Loucy (cell line): ENCODE results near the gene PIEZO1.

Source experiments
- H2AFZ ChIP-seq: fragments of 200-600 bp; sonication (generic); 2 replicates; pipeline ENCODE4 v1.6.0; 2016; ENCODE audit warnings: antibody characterized with exemption, mild to moderate bottlenecking, low read length, moderate library complexity
- H3F3A ChIP-seq: fragments of 200-600 bp; 2 replicates; pipeline ENCODE4 v1.6.0; 2016; ENCODE audit warnings: antibody characterized with exemption, low read depth, mild to moderate bottlenecking
- H3K27me3 ChIP-seq: fragments of 200-600 bp; sonication (generic); 2 replicates; pipeline ENCODE4 v1.6.1; 2014; ENCODE audit warnings: low read length, mild to moderate bottlenecking; ENCODE audit not compliant: insufficient read depth, poor library complexity, severe bottlenecking
- H3K36me3 ChIP-seq: fragments of 200-600 bp; sonication (generic); 2 replicates; pipeline ENCODE4 v1.6.1; 2016; ENCODE audit warnings: low read length; ENCODE audit not compliant: insufficient read depth
- H3K4me1 ChIP-seq: fragments of 200-600 bp; sonication (generic); 2 replicates; pipeline ENCODE4 v1.5.1; 2014; ENCODE audit warnings: low read length, mild to moderate bottlenecking; ENCODE audit not compliant: insufficient read depth, poor library complexity, severe bottlenecking
- H3K4me2 ChIP-seq: fragments of 200-600 bp; sonication (generic); 2 replicates; pipeline ENCODE4 v1.6.0; 2014; ENCODE audit warnings: antibody characterized with exemption, low read length, low read depth, mild to moderate bottlenecking; ENCODE audit not compliant: poor library complexity, severe bottlenecking
- H3K4me3 ChIP-seq: fragments of 200-600 bp; sonication (generic); 2 replicates; pipeline ENCODE4 v1.5.1; 2014; ENCODE audit warnings: low read length, mild to moderate bottlenecking, mixed read lengths; ENCODE audit not compliant: poor library complexity, severe bottlenecking
- H3K79me2 ChIP-seq: fragments of 200-600 bp; sonication (generic); 2 replicates; pipeline ENCODE4 v1.6.1; 2014; ENCODE audit warnings: low read length; ENCODE audit not compliant: insufficient read depth
- H3K9ac ChIP-seq: fragments of 200-600 bp; sonication (generic); 2 replicates; pipeline ENCODE4 v1.6.0; 2014; ENCODE audit warnings: mild to moderate bottlenecking, low read depth, low read length, moderate library complexity; ENCODE audit not compliant: poor library complexity, severe bottlenecking
- H3K9me2 ChIP-seq: fragments of 200-600 bp; sonication (generic); replicated peaks from 2 replicates; pipeline ENCODE4 v1.6.1; 2016; ENCODE audit warnings: low read depth, low read length, mixed read lengths
- H3K9me3 ChIP-seq: fragments of 200-600 bp; sonication (generic); 2 replicates; pipeline ENCODE4 v1.6.1; 2014; ENCODE audit warnings: mild to moderate bottlenecking, antibody characterized with exemption, low read length, low read depth; ENCODE audit not compliant: insufficient read depth
- H4K20me1 ChIP-seq: fragments of 200-600 bp; sonication (generic); 2 replicates; pipeline ENCODE4 v1.6.0; 2014; ENCODE audit warnings: antibody characterized with exemption, low read length, mild to moderate bottlenecking; ENCODE audit not compliant: insufficient read depth, poor library complexity, severe bottlenecking
- EZH2phosphoT487 ChIP-seq: fragments of 200-600 bp; IDR thresholded peaks from 2 replicates; pipeline ENCODE4 v1.6.1; 2018; ENCODE audit warnings: antibody characterized with exemption, mild to moderate bottlenecking, moderate library complexity, borderline replicate concordance
- TF ChIP-seq, protein P1 (sequence below): fragments of 200-600 bp; sonication (generic); conservative IDR thresholded peaks from 2 replicates; pipeline ENCODE4 v1.5.1; 2014; ENCODE audit warnings: mild to moderate bottlenecking, antibody characterized with exemption, low read length

PIEZO1 gene

DNA sequence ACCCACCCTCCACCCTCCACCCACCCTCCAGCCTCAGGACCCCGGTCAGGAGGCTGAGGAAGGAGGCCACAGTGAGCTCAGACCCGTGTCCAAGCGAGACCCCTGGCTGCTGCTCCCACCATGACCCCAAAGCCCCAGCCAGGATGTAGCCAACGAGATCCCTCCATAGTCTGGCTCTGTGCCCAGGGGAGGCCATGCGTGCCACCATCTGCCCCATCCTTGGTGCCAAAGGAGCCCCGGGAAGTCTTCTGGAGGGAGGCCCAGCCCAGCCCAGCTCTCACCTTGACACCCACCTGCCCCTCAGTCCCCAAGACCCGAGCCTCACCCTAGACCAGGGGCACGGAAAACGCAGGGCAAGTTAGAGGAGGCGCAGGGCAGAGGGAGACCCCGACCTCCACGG is 34.2 kb downstream of the PIEZO1 start:
- Histone ChIP-seq H3K36me3 (no peaks in the 10 kb centered on the region; the same call in 1 of the 2 replicates), H3K9me2 (no peaks in the 10 kb centered on the region), H3K27me3 (no peaks in the 10 kb centered on the region), H3F3A (no peaks in the 10 kb centered on the region), H3K79me2 (peaks cover 27% of the 10 kb centered on the region; the same call in 1 of the 2 replicates), H2AFZ (no peak overlapping the region), H3K9ac (no peak overlapping the region), H3K4me2 (no peak overlapping the region), H4K20me1 (peaks cover 5% of the 10 kb centered on the region), H3K4me1 (no peaks in the 10 kb centered on the region), H3K4me3 (no peak overlapping the region), H3K9me3 (no peaks in the 10 kb centered on the region)
- TF ChIP-seq, protein P1, sequence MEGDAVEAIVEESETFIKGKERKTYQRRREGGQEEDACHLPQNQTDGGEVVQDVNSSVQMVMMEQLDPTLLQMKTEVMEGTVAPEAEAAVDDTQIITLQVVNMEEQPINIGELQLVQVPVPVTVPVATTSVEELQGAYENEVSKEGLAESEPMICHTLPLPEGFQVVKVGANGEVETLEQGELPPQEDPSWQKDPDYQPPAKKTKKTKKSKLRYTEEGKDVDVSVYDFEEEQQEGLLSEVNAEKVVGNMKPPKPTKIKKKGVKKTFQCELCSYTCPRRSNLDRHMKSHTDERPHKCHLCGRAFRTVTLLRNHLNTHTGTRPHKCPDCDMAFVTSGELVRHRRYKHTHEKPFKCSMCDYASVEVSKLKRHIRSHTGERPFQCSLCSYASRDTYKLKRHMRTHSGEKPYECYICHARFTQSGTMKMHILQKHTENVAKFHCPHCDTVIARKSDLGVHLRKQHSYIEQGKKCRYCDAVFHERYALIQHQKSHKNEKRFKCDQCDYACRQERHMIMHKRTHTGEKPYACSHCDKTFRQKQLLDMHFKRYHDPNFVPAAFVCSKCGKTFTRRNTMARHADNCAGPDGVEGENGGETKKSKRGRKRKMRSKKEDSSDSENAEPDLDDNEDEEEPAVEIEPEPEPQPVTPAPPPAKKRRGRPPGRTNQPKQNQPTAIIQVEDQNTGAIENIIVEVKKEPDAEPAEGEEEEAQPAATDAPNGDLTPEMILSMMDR = no peak
- TF ChIP-seq EZH2phosphoT487 = no peak

DNA sequence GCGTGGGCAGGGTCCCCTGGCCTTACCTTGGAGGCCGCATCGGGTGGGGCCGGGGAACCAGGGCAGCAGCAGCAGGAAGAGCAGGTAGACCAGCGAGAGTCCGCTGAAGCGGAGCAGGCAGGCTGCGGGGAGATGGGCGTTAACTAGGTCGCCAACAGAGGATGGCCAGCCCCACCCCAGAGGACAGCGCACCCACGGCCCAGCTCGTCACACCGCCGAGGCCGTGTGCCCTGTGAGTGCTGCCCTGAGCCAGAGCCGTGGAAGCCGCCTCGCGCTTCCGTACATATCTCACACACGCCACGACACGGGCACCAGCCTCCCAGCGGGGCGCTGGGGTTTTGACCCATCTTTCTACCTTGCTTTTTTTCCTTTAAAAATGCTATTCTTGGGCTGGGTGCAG is 35.7 kb downstream of the PIEZO1 start:
- peaks cover 23% of the 10 kb centered on the region; the same call in 1 of the 2 replicates for H3K79me2 ChIP-seq
- no peaks in the 10 kb centered on the region for H3K9me2 ChIP-seq
- no peaks in the 10 kb centered on the region for H3K9me3 ChIP-seq
- H3K9ac ChIP-seq = no peak overlapping the region
- H4K20me1 ChIP-seq = peaks cover 5% of the 10 kb centered on the region
- H2AFZ ChIP-seq = no peak overlapping the region
- no peaks in the 10 kb centered on the region for H3F3A ChIP-seq
- no peak overlapping the region for H3K4me3 ChIP-seq
- TF ChIP-seq, protein P1 = no peak
- no peak for TF ChIP-seq EZH2phosphoT487
- no peaks in the 10 kb centered on the region for H3K27me3 ChIP-seq
- H3K4me1 ChIP-seq = no peaks in the 10 kb centered on the region
- H3K4me2 ChIP-seq = no peak overlapping the region
- no peaks in the 10 kb centered on the region; the same call in 1 of the 2 replicates for H3K36me3 ChIP-seq

DNA sequence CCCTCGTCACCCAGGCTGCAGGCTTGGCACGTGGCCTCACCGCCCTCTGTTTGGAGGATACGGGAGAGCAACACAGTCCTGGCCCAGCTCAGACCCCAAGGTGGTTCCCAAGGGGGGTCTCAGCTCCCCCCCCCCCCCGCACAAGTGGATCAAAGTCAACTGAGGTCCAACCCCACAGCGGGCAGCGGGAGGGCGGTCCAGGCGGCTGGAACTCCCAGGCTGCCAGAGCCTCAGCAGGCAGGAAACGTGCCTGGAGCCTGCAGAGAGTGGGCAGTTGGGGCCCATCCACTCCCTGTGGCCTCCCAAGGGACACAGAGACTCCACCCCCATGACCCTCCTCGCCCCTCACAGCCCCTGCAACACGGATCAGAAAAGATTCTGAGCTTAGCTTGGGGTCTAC is 36.7 kb downstream of the PIEZO1 start:
- Histone ChIP-seq H3K9me3 (no peaks in the 10 kb centered on the region), H3K9me2 (no peaks in the 10 kb centered on the region), H3K4me1 (no peaks in the 10 kb centered on the region), H3F3A (no peaks in the 10 kb centered on the region), H3K4me3 (no peak overlapping the region), H3K4me2 (no peak overlapping the region), H3K36me3 (no peaks in the 10 kb centered on the region; the same call in 1 of the 2 replicates), H3K9ac (no peak overlapping the region), H3K79me2 (peaks cover 13% of the 10 kb centered on the region; the same call in 1 of the 2 replicates), H3K27me3 (no peaks in the 10 kb centered on the region), H4K20me1 (peaks cover 8% of the 10 kb centered on the region), H2AFZ (no peak overlapping the region)
- TF ChIP-seq, protein P1 = no peak
- TF ChIP-seq EZH2phosphoT487 = no peak
